NCI-H82 treated with DMSO at 0.1 percent for 48 hours (cell line): ENCODE measurements around the gene GPR137.

Source experiments
- DNase-seq: peaks from one replicate; lab custom pipeline; 2025; ENCODE audit not compliant: unreplicated experiment; lab: John Stamatoyannopoulos, UW

GPR137 gene

DNA sequence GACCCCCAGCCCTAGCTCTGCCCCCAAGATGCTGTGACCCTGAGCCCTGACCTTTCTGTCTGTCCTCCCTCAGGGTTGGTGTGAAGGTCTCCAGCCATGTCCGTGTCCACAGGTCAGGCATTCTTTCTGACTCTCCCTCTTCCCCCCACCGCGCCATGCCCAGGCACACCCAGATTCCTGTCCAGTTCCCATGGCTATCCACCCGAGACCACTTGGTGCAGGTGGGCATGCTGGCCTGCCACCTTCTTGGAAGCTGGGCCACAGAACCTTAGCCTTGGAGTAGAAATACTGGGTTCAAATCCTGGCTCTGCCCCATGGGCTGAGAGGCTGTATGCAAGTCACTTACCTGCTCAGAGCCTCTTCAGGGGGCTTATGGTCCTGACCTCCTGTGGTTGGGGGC, 36.6 kb upstream of the GPR137 start:
- DNase-seq = no peak

- no peak for DNase-seq
Measured at GRCh38 chr11:64249563-64250414, 35.9 kb upstream of the GPR137 start.

DNA sequence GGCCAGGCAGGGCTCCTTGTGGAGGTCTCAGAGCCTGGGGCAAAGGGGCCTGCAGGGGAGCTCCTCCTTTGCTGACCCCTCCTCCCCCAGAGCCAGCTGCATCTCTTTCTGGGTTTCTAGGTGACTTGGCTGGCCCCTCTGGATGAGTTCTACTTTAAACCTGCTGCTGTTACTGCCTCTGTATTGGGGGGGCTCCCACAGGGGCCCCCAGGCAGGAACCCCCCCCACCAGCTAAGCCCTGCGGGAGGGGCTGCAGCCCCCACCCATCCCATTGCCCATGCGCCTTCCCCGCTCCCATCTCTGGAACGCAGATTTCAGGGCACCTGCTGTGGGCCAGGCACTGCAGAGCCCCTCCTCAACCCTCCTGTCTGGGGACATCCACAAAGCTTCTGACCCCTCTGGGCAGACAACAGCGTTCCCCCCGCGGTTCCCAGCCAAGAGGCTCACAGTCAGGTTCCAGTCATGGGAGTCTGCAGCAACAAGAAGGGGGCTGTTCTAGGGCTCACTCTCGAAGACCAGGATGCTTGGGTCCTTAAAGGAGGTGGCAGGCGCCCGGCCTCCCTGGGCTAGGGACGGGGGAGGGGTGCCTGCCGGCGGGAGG, 35.1 kb upstream of the GPR137 start:
- DNase-seq = no peak

- DNase-seq = no peak
Measured at GRCh38 chr11:64251016-64251752, 34.5 kb upstream of the GPR137 start, which contains the start of gene PLCB3. Gene PLCB3, plus strand, starts transcription at chr11:64251530. Its CDS starts 120 bp downstream, at chr11:64251650.

DNA sequence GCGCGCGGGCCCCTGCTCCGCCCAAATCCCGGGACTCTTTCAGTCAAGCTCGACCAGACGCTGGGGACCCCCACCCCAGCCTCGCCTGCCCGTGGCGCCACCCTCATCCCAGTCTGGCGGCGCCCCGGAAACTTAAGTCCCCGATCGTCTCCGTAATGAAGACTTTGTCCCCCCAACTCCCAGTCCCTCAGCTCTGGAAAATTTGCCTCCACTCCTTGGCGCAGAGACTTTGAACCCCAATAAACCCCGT, 34.0 kb upstream of the GPR137 start:
- DNase-seq = no peak

DNA sequence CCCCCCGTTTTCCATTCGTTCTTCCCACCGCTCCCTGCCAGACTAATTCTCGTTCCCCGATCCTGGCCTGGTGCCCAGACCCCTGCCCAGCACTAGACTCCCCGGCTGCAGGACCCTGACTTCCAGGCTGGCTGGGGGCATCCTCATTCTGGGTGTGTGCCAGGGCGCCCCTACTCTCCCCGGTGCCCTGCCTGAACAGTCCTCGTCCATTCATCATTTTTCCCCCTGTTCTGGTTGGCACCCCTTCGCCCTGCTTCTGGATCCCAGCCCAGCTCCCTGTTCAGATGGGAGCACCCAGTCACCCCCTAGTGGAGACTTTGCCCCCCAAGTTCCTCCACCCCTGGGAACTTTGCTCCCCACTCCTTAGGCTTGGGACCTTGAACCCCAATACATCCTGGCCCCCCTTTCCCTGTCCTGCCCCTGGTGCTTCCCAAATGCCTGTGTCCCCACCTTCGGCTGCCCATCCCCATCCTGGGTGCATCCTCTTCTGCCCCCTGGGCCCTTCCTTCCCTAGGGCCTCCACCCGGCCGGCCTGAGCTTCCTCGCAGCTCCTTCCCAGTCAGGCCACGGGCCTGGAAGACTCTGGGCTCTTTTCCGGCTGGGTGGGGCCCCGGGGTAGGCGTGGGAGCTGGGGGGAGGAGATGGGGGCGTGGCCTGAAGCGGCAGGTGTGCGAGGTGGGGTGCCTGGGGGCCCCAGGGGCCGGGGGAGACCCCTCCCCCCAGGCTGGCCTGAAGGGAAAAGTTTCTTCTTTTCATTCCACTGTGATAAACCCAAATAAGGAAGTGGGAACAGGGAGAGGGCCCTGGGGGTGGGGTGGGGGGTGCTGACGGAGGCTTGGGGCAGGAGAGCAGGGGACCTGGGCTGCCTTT, 33.4 kb upstream of the GPR137 start:
- DNase-seq = no peak

- no peak for DNase-seq
Measured at GRCh38 chr11:64253043-64253442, 32.6 kb upstream of the GPR137 start.

DNA sequence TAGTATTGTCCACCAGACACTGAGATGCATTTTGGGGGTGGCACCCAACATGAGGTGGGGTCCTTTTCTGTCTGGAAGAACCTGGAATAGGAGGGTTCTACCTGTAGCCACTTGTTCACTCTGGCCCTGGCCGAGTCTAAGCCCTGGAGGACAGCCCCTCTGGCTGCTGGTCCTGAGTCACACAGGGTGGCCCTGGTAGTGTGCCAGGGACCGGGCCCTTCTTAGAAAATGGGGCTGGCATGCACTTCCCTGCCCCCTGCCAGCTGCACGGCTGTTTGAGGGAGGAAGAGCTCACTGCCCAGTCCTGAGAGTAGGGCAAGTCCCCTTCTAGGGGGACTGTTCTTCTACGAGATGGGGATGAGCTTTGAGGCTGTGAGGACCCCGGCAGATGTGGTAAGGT, 32.2 kb upstream of the GPR137 start:
- DNase-seq = no peak

DNA sequence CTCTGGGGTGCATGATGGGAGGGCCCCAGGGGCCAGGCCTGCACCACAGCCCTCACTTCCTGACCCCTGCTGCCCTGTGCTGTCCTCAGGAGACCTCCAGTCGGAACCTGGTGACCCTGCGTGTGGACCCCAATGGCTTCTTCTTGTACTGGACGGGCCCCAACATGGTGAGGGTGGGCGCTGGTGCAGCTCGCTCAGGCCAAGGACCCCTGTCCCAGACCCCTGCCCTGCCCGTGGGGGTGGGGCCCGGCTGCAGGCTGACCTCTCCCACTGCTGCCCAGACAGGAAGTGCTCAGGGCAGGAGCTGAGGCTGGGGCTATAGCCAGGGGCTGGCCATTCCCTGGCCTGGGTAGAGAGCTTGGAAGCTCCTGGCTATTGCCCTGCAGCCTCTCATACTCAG, 31.3 kb upstream of the GPR137 start:
- no peak for DNase-seq

GRCh38 chr11:64255135-64256128, 30.2 kb upstream of the GPR137 start:
- DNase-seq = no peak

DNA sequence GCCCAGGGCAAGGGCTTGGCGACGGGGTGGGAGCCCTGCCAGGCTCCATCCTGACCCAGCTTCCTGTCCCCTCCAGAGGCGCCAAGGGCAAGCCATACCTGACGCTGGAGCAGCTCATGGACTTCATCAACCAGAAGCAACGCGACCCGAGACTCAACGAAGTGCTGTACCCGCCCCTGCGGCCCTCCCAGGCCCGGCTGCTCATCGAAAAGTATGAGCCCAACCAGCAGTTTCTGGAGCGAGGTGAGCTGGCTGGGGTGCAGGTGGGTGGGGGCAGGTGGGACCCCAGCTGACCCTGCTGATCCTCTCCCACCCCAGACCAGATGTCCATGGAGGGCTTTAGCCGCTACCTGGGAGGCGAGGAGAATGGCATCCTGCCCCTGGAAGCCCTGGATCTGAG, 29.3 kb upstream of the GPR137 start:
- DNase-seq = no peak

DNA sequence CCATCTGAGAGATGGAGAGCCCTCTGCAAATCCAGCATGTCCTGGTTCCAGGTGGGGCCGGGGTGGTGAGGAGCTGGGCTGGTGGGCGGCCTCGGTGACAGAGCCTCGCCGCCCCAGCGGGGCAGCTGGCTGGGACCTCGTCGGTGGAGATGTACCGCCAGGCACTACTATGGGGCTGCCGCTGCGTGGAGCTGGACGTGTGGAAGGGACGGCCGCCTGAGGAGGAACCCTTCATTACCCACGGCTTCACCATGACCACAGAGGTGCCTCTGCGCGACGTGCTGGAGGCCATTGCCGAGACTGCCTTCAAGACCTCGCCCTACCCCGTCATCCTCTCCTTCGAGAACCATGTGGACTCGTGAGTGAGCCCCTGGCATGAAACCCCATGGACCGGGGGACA, 27.3 kb upstream of the GPR137 start:
- DNase-seq = no peak

DNA sequence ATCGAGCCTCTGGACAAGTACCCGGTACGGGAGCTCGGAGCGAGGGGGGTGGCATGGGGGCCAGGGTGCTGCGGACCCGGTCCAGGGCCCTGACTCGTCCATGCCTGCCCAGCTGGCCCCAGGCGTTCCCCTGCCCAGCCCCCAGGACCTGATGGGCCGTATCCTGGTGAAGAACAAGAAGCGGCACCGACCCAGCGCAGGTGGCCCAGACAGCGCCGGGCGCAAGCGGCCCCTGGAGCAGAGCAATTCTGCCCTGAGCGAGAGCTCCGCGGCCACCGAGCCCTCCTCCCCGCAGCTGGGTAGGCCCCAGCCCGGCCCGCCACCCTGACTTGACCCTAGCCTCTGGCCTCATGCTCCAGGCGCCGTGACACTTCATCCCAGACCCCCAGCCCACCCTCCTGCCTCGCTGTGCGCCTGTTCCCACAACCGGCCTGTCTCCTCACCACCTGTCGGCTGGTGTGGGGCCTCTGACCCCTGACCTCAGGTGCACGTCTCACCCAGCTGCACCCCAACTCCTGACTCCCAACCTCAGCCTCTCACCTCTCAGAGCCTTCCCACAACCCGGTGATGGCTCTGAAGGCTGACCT, 26.6 kb upstream of the GPR137 start:
- DNase-seq = no peak

- DNase-seq = no peak
Measured at GRCh38 chr11:64259533-64260067, 26.0 kb upstream of the GPR137 start.

DNA sequence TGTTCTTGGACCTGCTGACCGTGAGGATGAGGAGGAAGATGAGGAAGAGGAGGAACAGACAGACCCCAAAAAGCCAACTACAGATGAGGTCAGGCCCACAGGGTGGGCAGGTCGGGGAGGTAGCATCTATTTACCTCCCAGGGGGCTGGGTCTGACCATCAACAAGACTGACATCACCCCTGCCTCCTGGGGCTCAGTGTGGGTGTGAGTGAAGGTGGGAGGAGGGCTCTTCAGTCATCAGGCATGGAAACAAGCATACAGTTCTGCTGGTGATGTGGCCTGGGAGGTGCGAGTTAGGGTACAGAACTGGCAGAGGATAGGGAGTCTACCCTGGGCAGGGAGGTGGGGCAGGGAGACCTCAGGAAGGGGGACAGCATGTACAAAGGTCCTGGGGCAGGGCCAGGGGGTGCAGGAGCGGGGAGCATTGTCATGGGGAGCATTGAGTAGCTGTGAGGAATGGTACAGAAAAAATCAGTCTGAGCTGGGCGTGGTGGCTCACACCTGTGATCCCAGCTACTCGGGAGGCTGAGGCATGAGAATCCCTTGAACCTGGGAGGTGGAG, 25.4 kb upstream of the GPR137 start:
- DNase-seq = no peak

- no peak for DNase-seq
Measured at GRCh38 chr11:64261556-64262080, 24.0 kb upstream of the GPR137 start.

- DNase-seq = no peak
Measured at GRCh38 chr11:64262271-64263002, 23.2 kb upstream of the GPR137 start.
